HepG2 (cell line): ENCODE results near the gene TM7SF3. TPM values are rescaled to one million over a fixed set of nuclear protein-coding genes. Genes with fewer than 3 reads are reported as not detected.

ENCODE experiments used
- AGO1 ChIP-seq: fragments of 200-400 bp; formaldehyde crosslinking; IDR thresholded peaks from 2 replicates; pipeline ENCODE4 v1.6.1; 2017; ENCODE audit warnings: mild to moderate bottlenecking, low read depth, low read length, moderate library complexity; ENCODE audit not compliant: poor library complexity, severe bottlenecking
- ARID2 ChIP-seq: sonication (generic); formaldehyde crosslinking; IDR thresholded peaks from 2 replicates; pipeline ENCODE4 v1.8.1; 2022; ENCODE audit warnings: mild to moderate bottlenecking, missing genetic modification reagents, borderline replicate concordance
- CENPT ChIP-seq: sonication (generic); formaldehyde crosslinking; IDR thresholded peaks from 2 replicates; pipeline ENCODE4 v1.8.0; 2022; ENCODE audit warnings: low read depth, mild to moderate bottlenecking, moderate library complexity, missing genetic modification reagents
- CHD4 ChIP-seq: fragments of 200-600 bp; sonication (generic); IDR thresholded peaks from 2 replicates; pipeline ENCODE4 v1.7.0; 2017; ENCODE audit warnings: mild to moderate bottlenecking, low read length, borderline replicate concordance
- KAT7 ChIP-seq: IDR thresholded peaks from 2 replicates; pipeline ENCODE4 v1.6.1; 2018; ENCODE audit warnings: borderline replicate concordance, missing compliant biosample characterization
- KDM5B ChIP-seq: sonication (generic); formaldehyde crosslinking; IDR thresholded peaks from 2 replicates; pipeline ENCODE4 v1.4.0; 2020; ENCODE audit warnings: missing genetic modification reagents, mild to moderate bottlenecking, borderline replicate concordance
- MAFK ChIP-seq, 2 experiments: IDR thresholded peaks in 1 of 2; conservative IDR thresholded peaks in 1 of 2; 2 replicates each; pipeline ENCODE4 v1.6.1; 2011; ENCODE audit warnings: improper control_type of control experiment in 2 of 2, low read length in 2 of 2
- NR2F1 ChIP-seq, 2 experiments: fragments of 450-650 bp in 1 of 2; formaldehyde crosslinking in 1 of 2; IDR thresholded peaks; 2 replicates each; pipeline versions ENCODE4 v1.5.0 to v1.6.1; 2016 to 2020; ENCODE audit warnings: mild to moderate bottlenecking in 1 of 2, missing compliant biosample characterization in 1 of 2, missing genetic modification reagents in 1 of 2, moderate library complexity in 1 of 2
- SOX6 ChIP-seq, 2 experiments: fragments of 450-650 bp in 1 of 2; sonication (generic) in 1 of 2; formaldehyde crosslinking in 1 of 2; IDR thresholded peaks; 2 replicates each; pipeline versions ENCODE4 v1.4.0 to v1.6.1; 2017 to 2020; ENCODE audit warnings: antibody characterized with exemption in 1 of 2, mild to moderate bottlenecking in 1 of 2, missing genetic modification reagents in 1 of 2
- SP140L ChIP-seq: sonication (generic); formaldehyde crosslinking; IDR thresholded peaks from 2 replicates; pipeline ENCODE4 v1.4.0; 2020; ENCODE audit warnings: missing genetic modification reagents, borderline replicate concordance
- ZNF10 ChIP-seq: sonication (generic); formaldehyde crosslinking; IDR thresholded peaks from 2 replicates; pipeline ENCODE4 v1.4.0; 2020; ENCODE audit warnings: mild to moderate bottlenecking, low read depth, missing genetic modification reagents, borderline replicate concordance
- ZNF333 ChIP-seq: sonication (generic); formaldehyde crosslinking; IDR thresholded peaks from 2 replicates; pipeline ENCODE4 v1.4.0; 2020; ENCODE audit warnings: mild to moderate bottlenecking, missing genetic modification reagents, borderline replicate concordance
- polyA plus RNA-seq, 8 experiments: library from polyadenylated mRNA; depleted of rRNA in 3 of 8; stranded (reverse) in 7 of 8; unstranded in 1 of 8; fragments of >200 nt; fragmentation: Illumina TruSeq in 4 of 8; extraction: Trizol in 4 of 8; gene quantifications; 2 replicates each; pipeline versions ENCODE4 v1.2.1 to v1.2.3, GENCODE V29; 2011 to 2016; ENCODE audit warnings: low read depth in 4 of 8, missing spikeins in 1 of 8, mixed read lengths in 1 of 8; ENCODE audit not compliant: insufficient read depth in 1 of 8
- total RNA-seq, 5 experiments: library from RNA; depleted of rRNA; stranded (reverse); fragments of >200 nt; fragmentation: Illumina TruSeq; extraction: Trizol; gene quantifications; 2 replicates each; pipeline ENCODE4 v1.2.3, GENCODE V29; 2016; ENCODE audit warnings: low read depth in 1 of 5
- TF ChIP-seq, protein P1 (sequence below): IDR thresholded peaks from 2 replicates; pipeline ENCODE4 v1.6.1; 2016
- TF ChIP-seq, protein P2 (sequence below): sonication (generic); formaldehyde crosslinking; IDR thresholded peaks from 2 replicates; pipeline ENCODE4 v1.4.0; 2020; ENCODE audit warnings: missing genetic modification reagents, borderline replicate concordance

TM7SF3 gene
- total and polyA plus RNA-seq, 2 of the 13 experiments (the other 11 are each of a cell fraction or from before 2014, with no cell fraction given): 116 to 142 TPM

GRCh38 chr12:27006797-27007467 is 7.3 kb downstream of the TM7SF3 start (continued):
- TF ChIP-seq SP140L (CRISPR knock-in tag) (no peak), KAT7 (CRISPR knock-in tag) (no peak), KDM5B (no peak), MAFK (conservative IDR thresholded peaks at IDR 0.05 in 1 of 2, IDR thresholded peaks at IDR 0.05 in 1 of 2; ENCODE audit: low read length in 2 of 2) (peak; percentile 8 to 14; a peak in 2 of 4 replicates), ZNF333 (CRISPR knock-in tag) (no peak), NR2F1 (CRISPR knock-in tag; IDR thresholded peaks at IDR 0.05) (peak in 1 of 2 experiments; percentile 40; a peak in 1 of 4 replicates), CHD4 (no peak), ZNF10 (CRISPR knock-in tag) (no peak), ARID2 (CRISPR knock-in tag) (no peak), SOX6 (IDR thresholded peaks at IDR 0.05) (no peak), SOX6 (CRISPR knock-in tag; IDR thresholded peaks at IDR 0.05) (no peak), AGO1 (no peak), CENPT (CRISPR knock-in tag) (no peak)
- TF ChIP-seq, protein P1, sequence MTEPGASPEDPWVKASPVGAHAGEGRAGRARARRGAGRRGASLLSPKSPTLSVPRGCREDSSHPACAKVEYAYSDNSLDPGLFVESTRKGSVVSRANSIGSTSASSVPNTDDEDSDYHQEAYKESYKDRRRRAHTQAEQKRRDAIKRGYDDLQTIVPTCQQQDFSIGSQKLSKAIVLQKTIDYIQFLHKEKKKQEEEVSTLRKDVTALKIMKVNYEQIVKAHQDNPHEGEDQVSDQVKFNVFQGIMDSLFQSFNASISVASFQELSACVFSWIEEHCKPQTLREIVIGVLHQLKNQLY: no peak
- TF ChIP-seq, protein P2, sequence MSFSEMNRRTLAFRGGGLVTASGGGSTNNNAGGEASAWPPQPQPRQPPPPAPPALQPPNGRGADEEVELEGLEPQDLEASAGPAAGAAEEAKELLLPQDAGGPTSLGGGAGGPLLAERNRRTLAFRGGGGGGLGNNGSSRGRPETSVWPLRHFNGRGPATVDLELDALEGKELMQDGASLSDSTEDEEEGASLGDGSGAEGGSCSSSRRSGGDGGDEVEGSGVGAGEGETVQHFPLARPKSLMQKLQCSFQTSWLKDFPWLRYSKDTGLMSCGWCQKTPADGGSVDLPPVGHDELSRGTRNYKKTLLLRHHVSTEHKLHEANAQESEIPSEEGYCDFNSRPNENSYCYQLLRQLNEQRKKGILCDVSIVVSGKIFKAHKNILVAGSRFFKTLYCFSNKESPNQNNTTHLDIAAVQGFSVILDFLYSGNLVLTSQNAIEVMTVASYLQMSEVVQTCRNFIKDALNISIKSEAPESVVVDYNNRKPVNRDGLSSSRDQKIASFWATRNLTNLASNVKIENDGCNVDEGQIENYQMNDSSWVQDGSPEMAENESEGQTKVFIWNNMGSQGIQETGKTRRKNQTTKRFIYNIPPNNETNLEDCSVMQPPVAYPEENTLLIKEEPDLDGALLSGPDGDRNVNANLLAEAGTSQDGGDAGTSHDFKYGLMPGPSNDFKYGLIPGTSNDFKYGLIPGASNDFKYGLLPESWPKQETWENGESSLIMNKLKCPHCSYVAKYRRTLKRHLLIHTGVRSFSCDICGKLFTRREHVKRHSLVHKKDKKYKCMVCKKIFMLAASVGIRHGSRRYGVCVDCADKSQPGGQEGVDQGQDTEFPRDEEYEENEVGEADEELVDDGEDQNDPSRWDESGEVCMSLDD (CRISPR knock-in tag): no peak
